PC-9 (cell line): Measurements from ENCODE around the gene HHIPL1. TPM values are rescaled to one million over a fixed set of nuclear protein-coding genes. Genes with fewer than 3 reads are reported as not detected.

Source experiments
- BruUV-seq: library from RNA; stranded (reverse); fragments of 400-500 nt; replicated peaks from 2 replicates; lab custom pipeline; 2021; lab: Mats Ljungman, UMichigan
- CTCF ChIA-PET: fragments of 300-600 bp; sonication (Branson Sonifier 250); formaldehyde crosslinking; loops from one replicate; lab custom pipeline; 2022; ENCODE audit warnings: antibody characterized with exemption; lab: Charles Lee
- POLR2A ChIA-PET: fragments of 300-600 bp; sonication (Branson Sonifier 250); formaldehyde crosslinking; loops from one replicate; lab custom pipeline; 2022; ENCODE audit warnings: antibody characterized with exemption; ENCODE audit not compliant: unreplicated experiment; lab: Charles Lee
- DNase-seq, 2 experiments: peaks; one replicate each; pipeline versions ENCODE4 v3.0.0 to v3.0.0-alpha.2; 2015 to 2022; ENCODE audit warnings: mixed read lengths in 1 of 2
- H2AFZ ChIP-seq: fragments of 200-600 bp; sonication (generic); 2 replicates; pipeline ENCODE4 v1.8.1; 2017; ENCODE audit warnings: antibody characterized with exemption
- H3F3A ChIP-seq: fragments of 200-600 bp; sonication (generic); 2 replicates; pipeline ENCODE4 v1.8.1; 2017; ENCODE audit warnings: antibody characterized with exemption, mild to moderate bottlenecking, low read depth; ENCODE audit not compliant: insufficient read depth
- H3K27ac ChIP-seq: fragments of 200-600 bp; sonication (generic); 2 replicates; pipeline ENCODE4 v1.6.1; 2016; ENCODE audit warnings: mixed run types
- H3K27me3 ChIP-seq: fragments of 200-600 bp; sonication (generic); 2 replicates; pipeline ENCODE4 v1.6.1; 2016; ENCODE audit warnings: low read depth, mixed run types; ENCODE audit not compliant: insufficient read depth
- H3K36me3 ChIP-seq: fragments of 200-600 bp; sonication (generic); 2 replicates; pipeline ENCODE4 v1.6.1; 2016; ENCODE audit warnings: low read depth, mixed run types
- H3K4me1 ChIP-seq: fragments of 200-600 bp; sonication (generic); replicated peaks from 2 replicates; pipeline ENCODE4 v1.6.1; 2016; ENCODE audit warnings: mixed run types; ENCODE audit not compliant: insufficient read depth
- H3K4me2 ChIP-seq: fragments of 200-600 bp; sonication (generic); 2 replicates; pipeline ENCODE4 v1.6.1; 2017; ENCODE audit warnings: mixed run types
- H3K4me3 ChIP-seq: fragments of 200-600 bp; sonication (generic); 2 replicates; pipeline ENCODE4 v1.6.1; 2016; ENCODE audit warnings: mixed run types
- H3K79me2 ChIP-seq: fragments of 200-600 bp; sonication (generic); 2 replicates; pipeline ENCODE4 v1.6.1; 2017; ENCODE audit warnings: low read depth, mixed run types
- H3K9me2 ChIP-seq: fragments of 200-600 bp; sonication (generic); 2 replicates; pipeline ENCODE4 v1.8.1; 2017; ENCODE audit warnings: mild to moderate bottlenecking; ENCODE audit not compliant: insufficient read depth
- H3K9me3 ChIP-seq: fragments of 200-600 bp; sonication (generic); 2 replicates; pipeline ENCODE4 v1.8.1; 2016; ENCODE audit warnings: low read depth; ENCODE audit not compliant: insufficient read depth
- H4K20me1 ChIP-seq: fragments of 200-600 bp; sonication (generic); 2 replicates; pipeline ENCODE4 v1.8.1; 2017; ENCODE audit not compliant: insufficient read depth
- EZH2 ChIP-seq: fragments of 200-600 bp; sonication (generic); IDR thresholded peaks from 2 replicates; pipeline ENCODE4 v1.8.0; 2017; ENCODE audit warnings: antibody characterized with exemption, low read depth
- intact Hi-C: fragments of 100-400 bp; cut with micrococcal nuclease; formaldehyde crosslinking; loops from one replicate; pipeline ENCODE4 v1.10.0; 2022; ENCODE audit not compliant: unreplicated experiment
- total RNA-seq: library from RNA; stranded (reverse); gene quantifications from 2 replicates; pipeline ENCODE4 v1.2.3, GENCODE V29; 2021
- TF ChIP-seq, protein P1 (sequence below): fragments of 200-600 bp; sonication (generic); conservative IDR thresholded peaks from 2 replicates; pipeline ENCODE4 v1.6.1; 2017; ENCODE audit warnings: mixed run types, antibody characterized with exemption, mild to moderate bottlenecking, moderate library complexity

The HHIPL1 gene
- total RNA-seq, 1 experiment from 2014 or later = 0.28 TPM

DNA sequence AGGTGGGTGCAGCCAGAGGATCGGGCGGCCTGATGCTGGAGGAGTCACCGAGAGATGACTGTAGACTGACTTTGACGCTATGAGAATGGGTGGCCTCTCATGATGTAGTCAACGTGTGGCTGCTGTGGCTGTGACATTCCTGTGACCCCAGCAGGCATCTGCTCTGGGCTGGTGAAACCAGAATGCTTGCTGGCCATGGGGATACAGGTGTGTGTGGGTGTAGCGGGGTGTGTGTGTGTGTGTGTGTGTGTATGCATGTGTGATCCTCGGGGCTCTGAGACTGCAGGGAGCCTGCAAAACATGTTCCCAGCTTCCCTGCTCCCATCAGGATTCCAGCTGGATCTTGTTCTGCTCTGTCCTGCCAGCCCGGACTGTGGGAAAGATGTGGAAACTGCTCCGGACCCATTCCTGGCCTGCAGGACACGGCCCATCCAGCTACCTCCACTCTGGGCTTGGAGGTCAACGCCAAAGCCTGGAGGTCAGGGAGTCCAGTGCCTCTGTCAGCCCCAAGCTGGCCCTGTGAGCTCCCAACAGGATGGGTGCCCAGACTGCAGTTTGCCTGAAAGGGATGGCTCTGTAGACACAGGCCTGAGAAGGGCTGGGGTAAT, 18.8 kb upstream of the HHIPL1 start:
- Histone ChIP-seq H2AFZ (no peak overlapping the region), H3F3A (no peaks in the 10 kb centered on the region), H3K36me3 (no peaks in the 10 kb centered on the region), H3K4me1 (peaks cover 21% of the 10 kb centered on the region), H3K79me2 (no peaks in the 10 kb centered on the region), H3K27me3 (no peaks in the 10 kb centered on the region), H3K9me2 (no peaks in the 10 kb centered on the region), H4K20me1 (no peaks in the 10 kb centered on the region), H3K9me3 (no peaks in the 10 kb centered on the region), H3K4me2 (no peak overlapping the region), H3K4me3 (no peak overlapping the region), H3K27ac (no peak overlapping the region)
- ChIA-PET POLR2A (no interaction called here), CTCF (no interaction called here)
- no peak for DNase-seq
- no TSS peak for BruUV-seq
- TF ChIP-seq EZH2 = no peak
- TF ChIP-seq, protein P1, sequence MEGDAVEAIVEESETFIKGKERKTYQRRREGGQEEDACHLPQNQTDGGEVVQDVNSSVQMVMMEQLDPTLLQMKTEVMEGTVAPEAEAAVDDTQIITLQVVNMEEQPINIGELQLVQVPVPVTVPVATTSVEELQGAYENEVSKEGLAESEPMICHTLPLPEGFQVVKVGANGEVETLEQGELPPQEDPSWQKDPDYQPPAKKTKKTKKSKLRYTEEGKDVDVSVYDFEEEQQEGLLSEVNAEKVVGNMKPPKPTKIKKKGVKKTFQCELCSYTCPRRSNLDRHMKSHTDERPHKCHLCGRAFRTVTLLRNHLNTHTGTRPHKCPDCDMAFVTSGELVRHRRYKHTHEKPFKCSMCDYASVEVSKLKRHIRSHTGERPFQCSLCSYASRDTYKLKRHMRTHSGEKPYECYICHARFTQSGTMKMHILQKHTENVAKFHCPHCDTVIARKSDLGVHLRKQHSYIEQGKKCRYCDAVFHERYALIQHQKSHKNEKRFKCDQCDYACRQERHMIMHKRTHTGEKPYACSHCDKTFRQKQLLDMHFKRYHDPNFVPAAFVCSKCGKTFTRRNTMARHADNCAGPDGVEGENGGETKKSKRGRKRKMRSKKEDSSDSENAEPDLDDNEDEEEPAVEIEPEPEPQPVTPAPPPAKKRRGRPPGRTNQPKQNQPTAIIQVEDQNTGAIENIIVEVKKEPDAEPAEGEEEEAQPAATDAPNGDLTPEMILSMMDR = no peak
- intact Hi-C loops = no loop called here

GRCh38 chr14:99627100-99627499, 17.8 kb upstream of the HHIPL1 start:
- TF ChIP-seq EZH2 = no peak
- TF ChIP-seq, protein P1 = no peak
- Histone ChIP-seq H3K27ac (no peak overlapping the region), H3K27me3 (no peaks in the 10 kb centered on the region), H3K36me3 (no peaks in the 10 kb centered on the region), H3K79me2 (no peaks in the 10 kb centered on the region), H3K9me3 (no peaks in the 10 kb centered on the region), H4K20me1 (no peaks in the 10 kb centered on the region), H2AFZ (no peak overlapping the region), H3F3A (no peaks in the 10 kb centered on the region), H3K9me2 (no peaks in the 10 kb centered on the region), H3K4me3 (no peak overlapping the region), H3K4me1 (peaks cover 16% of the 10 kb centered on the region), H3K4me2 (no peak overlapping the region)
- POLR2A ChIA-PET = no interaction called here
- intact Hi-C loops = no loop called here
- CTCF ChIA-PET = no interaction called here
- DNase-seq = no peak
- BruUV-seq = no TSS peak

GRCh38 chr14:99627510-99628381, 17.2 kb upstream of the HHIPL1 start:
- H3K27ac ChIP-seq = no peak overlapping the region
- no peak overlapping the region for H3K4me3 ChIP-seq
- H3K4me2 ChIP-seq = no peak overlapping the region
- no peaks in the 10 kb centered on the region for H3K9me2 ChIP-seq
- H2AFZ ChIP-seq = no peak overlapping the region
- intact Hi-C loops = loop anchor here (2.0 kb wide), 2 partner anchors 65 to 109 kb away; no protein-coding TSS in a partner anchor
- no peak for DNase-seq
- no TSS peak for BruUV-seq
- H3K9me3 ChIP-seq = no peaks in the 10 kb centered on the region
- no peaks in the 10 kb centered on the region for H3K79me2 ChIP-seq
- ChIA-PET CTCF (no interaction called here), POLR2A (interaction anchor here (0.6 kb wide), 1 partner anchor 54 kb away, joined by 4 read pairs; no protein-coding TSS in a partner anchor)
- no peak for TF ChIP-seq EZH2
- TF ChIP-seq, protein P1 = no peak
- no peaks in the 10 kb centered on the region for H3K36me3 ChIP-seq
- H3F3A ChIP-seq = no peaks in the 10 kb centered on the region
- H3K4me1 ChIP-seq = peaks cover 9% of the 10 kb centered on the region
- H3K27me3 ChIP-seq = no peaks in the 10 kb centered on the region
- no peaks in the 10 kb centered on the region for H4K20me1 ChIP-seq
